ENCODE measurements around the gene DHRS12. TPM values are rescaled to one million over a fixed set of nuclear protein-coding genes. Genes with fewer than 3 reads are reported as not detected.

DHRS12 gene
- polyA plus RNA-seq (2013, experiment 1 of 2; ENCODE audit: insufficient read length) = 2.6 TPM
- polyA plus RNA-seq (2013, experiment 2 of 2; ENCODE audit: insufficient read length) = 5.6 TPM

GRCh38 chr13:51803422-51804294, at the start of gene DHRS12:
Gene DHRS12 (minus strand): TSS chr13:51804163. CDS start chr13:51799659, 4,504 bp downstream.
- peak; percentile 85 for DNase-seq

GRCh38 chr13:51849145-51850101, 45.5 kb upstream of the DHRS12 start:
- DNase-seq = peak; percentile 27

- DNase-seq = peak; percentile 69
These were observed 44.7 kb upstream of the DHRS12 start for GRCh38 chr13:51848674-51849073.

- DNase-seq = no peak
These were observed 42.8 kb upstream of the DHRS12 start for GRCh38 chr13:51846756-51847155.

GRCh38 chr13:51845574-51846318, 41.8 kb upstream of the DHRS12 start:
- no peak for DNase-seq

GRCh38 chr13:51844862-51845573, 41.1 kb upstream of the DHRS12 start, which contains the start of gene TMEM272:
Gene TMEM272 (minus strand): TSS chr13:51845177. CDS start chr13:51838530, 6,647 bp downstream.
- DNase-seq = peak; percentile 39

GRCh38 chr13:51843529-51843928, 39.6 kb upstream of the DHRS12 start:
- DNase-seq = no peak

- DNase-seq = no peak
These were observed 37.8 kb upstream of the DHRS12 start for GRCh38 chr13:51841732-51842131.

GRCh38 chr13:51840917-51841316, 37.0 kb upstream of the DHRS12 start:
- DNase-seq = no peak

- DNase-seq = no peak
These were observed 36.0 kb upstream of the DHRS12 start for GRCh38 chr13:51839711-51840540.

- peak; percentile 78 for DNase-seq
These were observed 34.4 kb upstream of the DHRS12 start for GRCh38 chr13:51838240-51838846.

GRCh38 chr13:51837016-51837415, 33.1 kb upstream of the DHRS12 start:
- no peak for DNase-seq

GRCh38 chr13:51834581-51835171, 30.7 kb upstream of the DHRS12 start:
- DNase-seq = no peak

GRCh38 chr13:51833980-51834379, 30.0 kb upstream of the DHRS12 start:
- no peak for DNase-seq

GRCh38 chr13:51832471-51833152, 28.6 kb upstream of the DHRS12 start:
- DNase-seq = no peak

GRCh38 chr13:51831519-51831918, 27.6 kb upstream of the DHRS12 start:
- no peak for DNase-seq

GRCh38 chr13:51829568-51829899, 25.6 kb upstream of the DHRS12 start:
- no peak for DNase-seq

GRCh38 chr13:51828730-51829567, 25.0 kb upstream of the DHRS12 start:
- no peak for DNase-seq
